Activated gamma-delta T cell (primary cell): ENCODE data around the gene ANXA1.

Source experiments
- DNase-seq: peaks from one replicate; lab custom pipeline; 2025; lab: John Stamatoyannopoulos, UW

The ANXA1 gene

GRCh38 chr9:73138516-73138915 is 13.1 kb upstream of the ANXA1 start:
- no peak for DNase-seq

- no peak for DNase-seq
Measured at GRCh38 chr9:73141282-73141681, 10.4 kb upstream of the ANXA1 start.

GRCh38 chr9:73143711-73144328 is 7.8 kb upstream of the ANXA1 start:
- no peak for DNase-seq

GRCh38 chr9:73146111-73146815 is 5.4 kb upstream of the ANXA1 start:
- DNase-seq, result no peak

GRCh38 chr9:73148447-73148937 is 3.2 kb upstream of the ANXA1 start:
- DNase-seq, result no peak

GRCh38 chr9:73149371-73150067 is 2.1 kb upstream of the ANXA1 start:
- no peak for DNase-seq

- no peak for DNase-seq
Measured at GRCh38 chr9:73152543-73152844, 829 bp downstream of the ANXA1 start.

GRCh38 chr9:73152953-73153352 is 1.3 kb downstream of the ANXA1 start:
- no peak for DNase-seq

GRCh38 chr9:73153793-73154227 is 2.1 kb downstream of the ANXA1 start:
- no peak for DNase-seq

GRCh38 chr9:73154271-73154670 is 2.6 kb downstream of the ANXA1 start:
- DNase-seq, result no peak

GRCh38 chr9:73154722-73155121 is 3.1 kb downstream of the ANXA1 start:
- DNase-seq, result no peak

- no peak for DNase-seq
Measured at GRCh38 chr9:73155377-73155776, 3.7 kb downstream of the ANXA1 start.

- no peak for DNase-seq
Measured at GRCh38 chr9:73155968-73156864, 4.6 kb downstream of the ANXA1 start.

GRCh38 chr9:73156865-73157187 is 5.2 kb downstream of the ANXA1 start:
- DNase-seq, result no peak

GRCh38 chr9:73157811-73158210 is 6.1 kb downstream of the ANXA1 start:
- no peak for DNase-seq

GRCh38 chr9:73158723-73159122 is 7.1 kb downstream of the ANXA1 start:
- no peak for DNase-seq

GRCh38 chr9:73160868-73161267 is 9.2 kb downstream of the ANXA1 start:
- no peak for DNase-seq

GRCh38 chr9:73162987-73163768 is 11.5 kb downstream of the ANXA1 start:
- DNase-seq, result no peak

- DNase-seq, result no peak
Measured at GRCh38 chr9:73165911-73166310, 14.2 kb downstream of the ANXA1 start.

- DNase-seq, result no peak
Measured at GRCh38 chr9:73166468-73166867, 14.8 kb downstream of the ANXA1 start.

GRCh38 chr9:73167614-73168013 is 15.9 kb downstream of the ANXA1 start:
- no peak for DNase-seq
